Measurements from ENCODE around the gene HERPUD1. TPM values are rescaled to one million over a fixed set of nuclear protein-coding genes. Genes with fewer than 3 reads are reported as not detected.

HERPUD1 gene
- total RNA-seq, 1 experiment from 2014 or later = 30.8 TPM

GRCh38 chr16:56935201-56935600 is 3.3 kb downstream of the HERPUD1 start:
- H3K4me1 Mint-ChIP-seq = peaks cover 26% of the 10 kb centered on the region
- no peak for TF ChIP-seq USF2 (CRISPR knock-in tag; IDR thresholded peaks at IDR 0.05)
- no peak for TF ChIP-seq TP53 (CRISPR knock-in tag; IDR thresholded peaks at IDR 0.05)
- TF ChIP-seq ZNF396 (CRISPR knock-in tag; IDR thresholded peaks at IDR 0.05; ENCODE audit: borderline replicate concordance) = no peak
- TF ChIP-seq MLX (CRISPR knock-in tag; IDR thresholded peaks at IDR 0.05) = no peak
- no peak for TF ChIP-seq NFYB (CRISPR knock-in tag; conservative IDR thresholded peaks at IDR 0.05; ENCODE audit: low read depth)
- no peak for TF ChIP-seq NR2C2 (CRISPR knock-in tag; IDR thresholded peaks at IDR 0.05)
- no peak for TF ChIP-seq MYBL2 (CRISPR knock-in tag; IDR thresholded peaks at IDR 0.05)
- no peak for TF ChIP-seq GTF2I (CRISPR knock-in tag; conservative IDR thresholded peaks at IDR 0.05)
- no peak for TF ChIP-seq NFE2L1 (CRISPR knock-in tag; IDR thresholded peaks at IDR 0.05)
- no peak for TF ChIP-seq MAX (CRISPR knock-in tag; IDR thresholded peaks at IDR 0.05)
- no peak for TF ChIP-seq ZNF219 (CRISPR knock-in tag; IDR thresholded peaks at IDR 0.05; ENCODE audit: borderline replicate concordance)
- no peak for TF ChIP-seq E2F4 (CRISPR knock-in tag; IDR thresholded peaks at IDR 0.05; ENCODE audit: borderline replicate concordance, low read depth)
- TF ChIP-seq ZSCAN18 (CRISPR knock-in tag; IDR thresholded peaks at IDR 0.05) = no peak
- TF ChIP-seq E2F1 (CRISPR knock-in tag; IDR thresholded peaks at IDR 0.05) = no peak
- TF ChIP-seq ARID4B (CRISPR knock-in tag; IDR thresholded peaks at IDR 0.05; ENCODE audit: borderline replicate concordance) = no peak
- no peak for TF ChIP-seq RELA (CRISPR knock-in tag; IDR thresholded peaks at IDR 0.05; ENCODE audit: borderline replicate concordance)
- no peak for TF ChIP-seq PRDM15 (CRISPR knock-in tag; IDR thresholded peaks at IDR 0.05)
- TF ChIP-seq RORB (CRISPR knock-in tag; IDR thresholded peaks at IDR 0.05) = no peak
- no peak for TF ChIP-seq HMGA2 (CRISPR knock-in tag; IDR thresholded peaks at IDR 0.05)
- TF ChIP-seq EMX1 (CRISPR knock-in tag; IDR thresholded peaks at IDR 0.05) = no peak
- H3K4me3 Mint-ChIP-seq = no peak overlapping the region
- CTCF ChIA-PET = no interaction called here
- no peak for DNase-seq (ENCODE audit: low spot score)
- H3K27ac Mint-ChIP-seq = no peak overlapping the region
- ATAC-seq = no peak
- no peaks in the 10 kb centered on the region for H3K27me3 Mint-ChIP-seq (ENCODE audit: low read depth)
- peaks cover 48% of the 10 kb centered on the region for H3K36me3 Mint-ChIP-seq
- POLR2A ChIA-PET = no interaction called here
- no peaks in the 10 kb centered on the region for H3K9me3 Mint-ChIP-seq

Measured in WTC11 (cell line).